Gastrocnemius medialis (tissue), 4 donors: ENCODE data around the gene MTHFS. TPM values are rescaled to one million over a fixed set of nuclear protein-coding genes. Genes with fewer than 3 reads are reported as not detected.
"Not testable (repeated sequence)": the region's sequence is repeated elsewhere in the genome, so short reads cannot be mapped to it uniquely, and the experiment has no call there.

Source experiments
- ATAC-seq, 2 donors: fragments of 150-250 bp; one replicate each; pipeline ENCODE4 v1.9.1; 2016
- DNase-seq, 2 donors: peaks; one replicate each; pipeline ENCODE4 v3.0.0-alpha.2; 2019
- H3K27ac ChIP-seq, 4 donors: fragments of 200-600 bp; sonication (generic); 1 replicate in 1 of 4; 2 replicates in 3 of 4; pipeline ENCODE4 v1.5.1; 2016 to 2018; ENCODE audit warnings: mild to moderate bottlenecking in 2 of 4, moderate library complexity in 1 of 4
- H3K27me3 ChIP-seq, 3 donors: fragments of 200-600 bp; sonication (generic) in 2 of 3; 1 replicate in 1 of 3; 2 replicates in 2 of 3; pipeline versions ENCODE4 v1.5.1 to v1.6.0; 2016 to 2019; ENCODE audit warnings: mild to moderate bottlenecking in 1 of 3, moderate library complexity in 1 of 3
- H3K36me3 ChIP-seq, 2 donors: fragments of 200-600 bp; sonication (generic) in 1 of 2; one replicate each; pipeline ENCODE4 v1.5.1; 2017 to 2018
- H3K4me1 ChIP-seq, 2 donors: fragments of 200-600 bp; sonication (generic) in 1 of 2; one replicate each; pipeline ENCODE4 v1.5.1; 2016 to 2017; ENCODE audit warnings: mild to moderate bottlenecking in 2 of 2
- H3K4me3 ChIP-seq, 4 donors: fragments of 200-600 bp; sonication (generic) in 3 of 4; 1 replicate in 1 of 4; 2 replicates in 3 of 4; pipeline ENCODE4 v1.5.1; 2016 to 2019; ENCODE audit warnings: mild to moderate bottlenecking in 2 of 4
- H3K9me3 ChIP-seq, 3 donors: fragments of 200-600 bp; sonication (generic) in 2 of 3; 1 replicate in 1 of 3; 2 replicates in 2 of 3; pipeline ENCODE4 v1.5.1; 2016 to 2019
- CTCF ChIP-seq, 5 experiments: fragments of 450-650 bp in 3 of 5; fragments of 200-600 bp in 2 of 5; sonication (generic) in 2 of 5; IDR thresholded peaks in 4 of 5; conservative IDR thresholded peaks in 1 of 5; 1 replicate in 4 of 5; 2 replicates in 1 of 5; pipeline ENCODE4 v1.5.1; 2016 to 2019; ENCODE audit warnings: antibody characterized with exemption in 5 of 5, mild to moderate bottlenecking in 3 of 5, moderate library complexity in 3 of 5
- POLR2A ChIP-seq, 2 donors: fragments of 450-650 bp; IDR thresholded peaks; one replicate each; pipeline ENCODE4 v1.6.1; 2017; ENCODE audit warnings: antibody characterized with exemption in 2 of 2, mild to moderate bottlenecking in 2 of 2, moderate library complexity in 2 of 2
- in situ Hi-C, 4 donors: fragments of 200-750 bp; cut with MboI; loops; one replicate each; pipeline versions ENCODE4 v1.15.0 to v1.8.0; 2017; ENCODE audit warnings: low sequenced_read_pairs in 4 of 4
- intact Hi-C: fragments of 100-400 bp; cut with DNase I; formaldehyde crosslinking; loops from one replicate; pipeline ENCODE4 v1.15.1; 2023; ENCODE audit warnings: low total_unique reads
- total RNA-seq, 4 donors: library from RNA; depleted of rRNA; stranded (reverse); fragments of >200 nt; gene quantifications; one replicate each; pipeline versions ENCODE4 v1.1.0 to v1.2.3, GENCODE V29; 2016

Gene MTHFS
- total RNA-seq, 4 donors from 2014 or later, result 7.0 to 16.7 (median 14.6) TPM

GRCh38 chr15:79939399-79939798 lies 42.6 kb upstream of the MTHFS start:
- Histone ChIP-seq H3K4me1 (no peaks in the 10 kb centered on the region), H3K27me3 (peaks cover 0 to 2% (median 0%) of the 10 kb centered on the region in 3 donors), H3K9me3 (no peaks in the 10 kb centered on the region), H3K4me3 (no peak overlapping the region), H3K27ac (no peak overlapping the region), H3K36me3 (no peaks in the 10 kb centered on the region)
- in situ Hi-C loops (no loop called here), intact Hi-C loops (no loop called here)
- DNase-seq (no peak), ATAC-seq (no peak)
- no peak for TF ChIP-seq CTCF (IDR thresholded peaks at IDR 0.05 in 4 of 5, conservative IDR thresholded peaks at IDR 0.05 in 1 of 5)

GRCh38 chr15:79938143-79938542 lies 41.3 kb upstream of the MTHFS start:
- Histone ChIP-seq H3K4me1 (no peaks in the 10 kb centered on the region), H3K9me3 (no peaks in the 10 kb centered on the region), H3K27me3 (peaks cover 0 to 2% (median 0%) of the 10 kb centered on the region in 3 donors), H3K36me3 (no peaks in the 10 kb centered on the region), H3K27ac (no peak overlapping the region), H3K4me3 (no peak overlapping the region)
- TF ChIP-seq POLR2A (IDR thresholded peaks at IDR 0.05), result no peak
- no peak for TF ChIP-seq CTCF (IDR thresholded peaks at IDR 0.05 in 4 of 5, conservative IDR thresholded peaks at IDR 0.05 in 1 of 5)
- intact Hi-C loops (no loop called here), in situ Hi-C loops (no loop called here)
- ATAC-seq, result no peak
- no peak for DNase-seq

GRCh38 chr15:79935556-79936201 lies 38.9 kb upstream of the MTHFS start:
- H3K4me1 ChIP-seq, H3K36me3 ChIP-seq, H3K27ac ChIP-seq, in situ Hi-C loops, intact Hi-C loops, H3K4me3 ChIP-seq, ATAC-seq, H3K9me3 ChIP-seq, DNase-seq, H3K27me3 ChIP-seq: not testable (repeated sequence)

GRCh38 chr15:79933231-79933630 lies 36.4 kb upstream of the MTHFS start:
- no peaks in the 10 kb centered on the region for H3K36me3 ChIP-seq
- DNase-seq (no peak), ATAC-seq (no peak)
- intact Hi-C loops (no loop called here), in situ Hi-C loops (no loop called here)
- peaks cover 0 to 5% (median 3%) of the 10 kb centered on the region in 3 donors for H3K27me3 ChIP-seq
- no peak for TF ChIP-seq CTCF (IDR thresholded peaks at IDR 0.05 in 4 of 5, conservative IDR thresholded peaks at IDR 0.05 in 1 of 5)
- no peak for TF ChIP-seq POLR2A (IDR thresholded peaks at IDR 0.05)
- H3K4me1 ChIP-seq, result no peaks in the 10 kb centered on the region
- no peaks in the 10 kb centered on the region for H3K9me3 ChIP-seq
- no peak overlapping the region for H3K4me3 ChIP-seq
- H3K27ac ChIP-seq, result no peak overlapping the region

GRCh38 chr15:79932447-79932846 lies 35.6 kb upstream of the MTHFS start:
- TF ChIP-seq POLR2A (IDR thresholded peaks at IDR 0.05) (no peak), CTCF (IDR thresholded peaks at IDR 0.05 in 4 of 5, conservative IDR thresholded peaks at IDR 0.05 in 1 of 5) (no peak)
- Histone ChIP-seq H3K36me3 (no peaks in the 10 kb centered on the region), H3K9me3 (no peaks in the 10 kb centered on the region), H3K4me3 (no peak overlapping the region), H3K27me3 (peaks cover 0 to 5% (median 3%) of the 10 kb centered on the region in 3 donors), H3K27ac (no peak overlapping the region), H3K4me1 (no peaks in the 10 kb centered on the region)
- no peak for ATAC-seq
- DNase-seq, result no peak
- intact Hi-C loops (no loop called here), in situ Hi-C loops (no loop called here)
